Neural crest cell (in vitro differentiated cells): ENCODE results near the gene PITPNB. TPM values are rescaled to one million over a fixed set of nuclear protein-coding genes. Genes with fewer than 3 reads are reported as not detected.
A peak's percentile ranks its signal among the peaks of the same experiment; 100 is the strongest.

Experiments used
- DNase-seq: peaks from one replicate; pipeline ENCODE4 v3.0.0; 2021; ENCODE audit warnings: low read depth, mixed read lengths, low spot score
- H3K27ac Mint-ChIP-seq: one replicate; pipeline ENCODE4 v1.8.0; 2021; ENCODE audit warnings: mild to moderate bottlenecking, mixed read lengths; ENCODE audit not compliant: unreplicated experiment
- H3K27me3 Mint-ChIP-seq: 2 replicates; pipeline ENCODE4 v1.8.0; 2021; ENCODE audit warnings: low read depth, mild to moderate bottlenecking, mixed read lengths
- H3K36me3 Mint-ChIP-seq: 2 replicates; pipeline ENCODE4 v1.8.0; 2021; ENCODE audit warnings: low read depth, mild to moderate bottlenecking, mixed read lengths
- H3K4me1 Mint-ChIP-seq: 2 replicates; pipeline ENCODE4 v1.8.0; 2021; ENCODE audit warnings: mixed read lengths
- H3K4me3 Mint-ChIP-seq: one replicate; pipeline ENCODE4 v1.8.0; 2021; ENCODE audit warnings: mild to moderate bottlenecking, mixed read lengths
- H3K9me3 Mint-ChIP-seq: 2 replicates; pipeline ENCODE4 v1.8.0; 2021; ENCODE audit warnings: mixed read lengths
- total RNA-seq: library from RNA; stranded (reverse); gene quantifications from 2 replicates; pipeline ENCODE4 v1.2.1, GENCODE V29; 2021
- TF ChIP-seq, protein P1 (sequence below): fragments of 200-600 bp; sonication (generic); conservative IDR thresholded peaks from 2 replicates; pipeline ENCODE4 v1.5.0; 2021; ENCODE audit warnings: antibody characterized with exemption, mild to moderate bottlenecking

The PITPNB gene
- total RNA-seq, 1 donor from 2014 or later, result 92.6 TPM

DNA sequence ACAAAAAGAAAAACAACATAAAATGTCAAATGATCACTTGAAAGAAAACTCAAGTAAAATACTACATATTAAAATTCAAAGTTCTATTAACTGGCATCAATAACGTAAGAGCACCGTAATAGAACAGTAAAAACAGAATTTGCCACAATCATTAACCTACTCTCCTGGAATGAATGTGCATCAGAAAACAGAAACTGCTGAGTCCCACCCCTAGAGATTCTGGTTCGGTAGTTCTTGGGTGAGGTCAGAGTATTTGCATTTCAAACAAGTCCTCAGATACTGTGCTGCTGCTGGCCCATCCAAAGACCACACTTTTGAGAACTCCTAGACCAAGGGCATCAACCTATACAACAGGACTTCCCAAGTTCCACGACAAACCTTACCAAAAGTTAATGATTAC is 23.5 kb downstream of the PITPNB start:
- no peak overlapping the region for H3K27ac Mint-ChIP-seq
- no peaks in the 10 kb centered on the region for H3K9me3 Mint-ChIP-seq

DNA sequence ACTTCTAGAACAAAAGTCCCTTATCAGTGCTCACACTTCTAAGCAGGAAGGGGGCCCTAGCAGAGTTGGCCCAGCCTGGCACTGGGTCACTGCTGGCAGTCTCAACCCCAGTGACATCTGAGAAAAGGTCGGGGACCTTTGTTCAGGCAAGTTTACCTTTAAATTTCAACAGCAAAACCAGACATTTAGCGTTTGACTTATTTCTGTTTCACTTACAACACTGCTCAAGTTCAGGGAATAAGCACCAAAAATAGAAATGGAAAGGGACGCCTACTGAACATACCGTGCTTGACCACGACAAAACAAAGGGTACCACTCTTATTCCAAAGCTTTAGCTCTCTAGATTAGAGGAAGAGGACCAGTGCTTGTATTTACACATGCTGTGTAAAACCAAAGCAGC is 26.2 kb downstream of the PITPNB start:
- Mint-ChIP-seq H3K4me1 (no peaks in the 10 kb centered on the region), H3K36me3 (peaks cover 20% of the 10 kb centered on the region), H3K27ac (no peak overlapping the region), H3K9me3 (no peaks in the 10 kb centered on the region), H3K27me3 (no peaks in the 10 kb centered on the region), H3K4me3 (no peak overlapping the region)
- TF ChIP-seq, protein P1, sequence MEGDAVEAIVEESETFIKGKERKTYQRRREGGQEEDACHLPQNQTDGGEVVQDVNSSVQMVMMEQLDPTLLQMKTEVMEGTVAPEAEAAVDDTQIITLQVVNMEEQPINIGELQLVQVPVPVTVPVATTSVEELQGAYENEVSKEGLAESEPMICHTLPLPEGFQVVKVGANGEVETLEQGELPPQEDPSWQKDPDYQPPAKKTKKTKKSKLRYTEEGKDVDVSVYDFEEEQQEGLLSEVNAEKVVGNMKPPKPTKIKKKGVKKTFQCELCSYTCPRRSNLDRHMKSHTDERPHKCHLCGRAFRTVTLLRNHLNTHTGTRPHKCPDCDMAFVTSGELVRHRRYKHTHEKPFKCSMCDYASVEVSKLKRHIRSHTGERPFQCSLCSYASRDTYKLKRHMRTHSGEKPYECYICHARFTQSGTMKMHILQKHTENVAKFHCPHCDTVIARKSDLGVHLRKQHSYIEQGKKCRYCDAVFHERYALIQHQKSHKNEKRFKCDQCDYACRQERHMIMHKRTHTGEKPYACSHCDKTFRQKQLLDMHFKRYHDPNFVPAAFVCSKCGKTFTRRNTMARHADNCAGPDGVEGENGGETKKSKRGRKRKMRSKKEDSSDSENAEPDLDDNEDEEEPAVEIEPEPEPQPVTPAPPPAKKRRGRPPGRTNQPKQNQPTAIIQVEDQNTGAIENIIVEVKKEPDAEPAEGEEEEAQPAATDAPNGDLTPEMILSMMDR, result no peak
- DNase-seq, result no peak

More for the DNA sequence above, 23.5 kb downstream of the PITPNB start:
- no peaks in the 10 kb centered on the region for H3K4me1 Mint-ChIP-seq
- TF ChIP-seq, protein P1, result no peak
- H3K36me3 Mint-ChIP-seq, result peaks cover 20% of the 10 kb centered on the region
- H3K4me3 Mint-ChIP-seq, result no peak overlapping the region
- no peak for DNase-seq
- no peaks in the 10 kb centered on the region for H3K27me3 Mint-ChIP-seq

DNA sequence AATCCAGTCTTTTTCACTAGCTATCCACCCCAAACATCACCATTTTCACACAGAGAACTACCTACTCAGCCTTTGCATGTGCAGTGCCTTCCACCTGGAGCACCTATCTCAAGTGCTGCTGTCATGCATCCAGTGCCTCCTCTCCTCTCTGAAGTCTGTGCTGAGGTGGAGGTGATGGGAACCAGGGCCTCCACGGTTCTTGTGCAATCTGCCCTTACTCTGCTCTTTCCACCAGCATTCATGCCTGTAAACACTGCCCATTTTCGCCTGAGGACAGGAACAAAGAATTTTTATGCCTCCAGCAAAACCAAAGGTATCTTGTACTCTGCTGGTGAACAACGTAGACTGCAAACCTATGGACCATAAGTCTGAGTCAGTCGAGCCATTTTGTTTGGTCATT is 27.0 kb downstream of the PITPNB start:
- H3K36me3 Mint-ChIP-seq, result peaks cover 20% of the 10 kb centered on the region
- no peaks in the 10 kb centered on the region for H3K27me3 Mint-ChIP-seq
- peak overlapping the region; percentile 73 for H3K27ac Mint-ChIP-seq
- DNase-seq, result no peak
- H3K4me3 Mint-ChIP-seq, result no peak overlapping the region
- H3K4me1 Mint-ChIP-seq, result peaks cover under 1% of the 10 kb centered on the region
- no peaks in the 10 kb centered on the region for H3K9me3 Mint-ChIP-seq
- TF ChIP-seq, protein P1, result no peak

DNA sequence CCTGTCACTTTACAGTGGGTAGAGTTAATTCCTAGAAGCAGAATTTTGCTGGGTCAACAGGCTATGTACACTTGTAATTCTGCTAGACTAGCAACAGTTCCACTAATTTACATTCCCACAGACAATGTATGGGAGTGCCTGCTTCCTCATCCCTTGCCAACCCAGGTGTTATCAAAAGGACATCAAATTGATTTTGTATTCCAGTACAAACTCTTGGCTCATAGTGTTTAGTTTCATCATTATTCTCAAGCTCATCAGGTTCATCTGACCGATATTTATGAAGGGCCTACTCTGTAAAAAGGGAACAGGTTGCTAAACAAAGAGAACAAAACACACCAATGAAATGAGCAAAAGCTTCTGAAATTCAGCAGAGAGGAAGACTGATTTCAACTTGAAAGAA is 30.7 kb downstream of the PITPNB start:
- peaks cover 8% of the 10 kb centered on the region for H3K4me1 Mint-ChIP-seq
- DNase-seq, result no peak
- H3K9me3 Mint-ChIP-seq, result no peaks in the 10 kb centered on the region
- no peaks in the 10 kb centered on the region for H3K27me3 Mint-ChIP-seq
- TF ChIP-seq, protein P1, result no peak
- no peak overlapping the region for H3K4me3 Mint-ChIP-seq
- peaks cover 21% of the 10 kb centered on the region for H3K36me3 Mint-ChIP-seq
- H3K27ac Mint-ChIP-seq, result no peak overlapping the region

DNA sequence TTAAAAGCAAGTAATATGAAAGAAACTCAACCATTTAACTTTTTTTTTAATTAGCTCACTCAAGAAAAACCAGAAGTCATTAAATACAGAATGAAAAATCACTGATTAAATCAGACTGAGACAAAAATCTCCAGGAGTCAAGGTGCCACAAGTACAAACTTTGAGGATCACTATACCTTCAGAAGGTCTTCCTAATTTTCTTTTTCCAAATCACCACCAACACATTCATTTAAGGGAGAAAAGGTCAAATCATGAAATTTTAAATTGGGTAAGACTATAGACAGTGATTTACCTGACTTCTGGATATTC is 32.3 kb downstream of the PITPNB start:
- Mint-ChIP-seq H3K9me3 (no peaks in the 10 kb centered on the region), H3K27ac (no peak overlapping the region), H3K27me3 (no peaks in the 10 kb centered on the region), H3K4me1 (peaks cover 20% of the 10 kb centered on the region), H3K36me3 (peaks cover 12% of the 10 kb centered on the region), H3K4me3 (no peak overlapping the region)
- TF ChIP-seq, protein P1, result no peak
- no peak for DNase-seq
